HepG2 (cell line): ENCODE results near the gene ACE. TPM values are rescaled to one million over a fixed set of nuclear protein-coding genes. Genes with fewer than 3 reads are reported as not detected.

ENCODE experiments used
- ATF3 ChIP-seq: sonication (generic); formaldehyde crosslinking; IDR thresholded peaks from 2 replicates; pipeline ENCODE4 v1.4.0; 2020; ENCODE audit warnings: missing genetic modification reagents
- GATAD2A ChIP-seq: IDR thresholded peaks from 2 replicates; pipeline ENCODE4 v1.6.1; 2016
- GFI1 ChIP-seq: sonication (generic); formaldehyde crosslinking; IDR thresholded peaks from 2 replicates; pipeline ENCODE4 v1.5.0; 2020; ENCODE audit warnings: missing genetic modification reagents, mild to moderate bottlenecking, borderline replicate concordance
- HDAC1 ChIP-seq: sonication (generic); formaldehyde crosslinking; IDR thresholded peaks from 2 replicates; pipeline ENCODE4 v1.5.1; 2020; ENCODE audit warnings: mild to moderate bottlenecking, missing genetic modification reagents
- HMG20A ChIP-seq: IDR thresholded peaks from 2 replicates; pipeline ENCODE4 v1.6.1; 2016; ENCODE audit warnings: borderline replicate concordance
- HNF4G ChIP-seq, 2 experiments: sonication (generic) in 1 of 2; formaldehyde crosslinking in 1 of 2; IDR thresholded peaks; 2 replicates each; pipeline versions ENCODE4 v1.4.0 to v1.6.1; 2011 to 2020; ENCODE audit warnings: borderline replicate concordance in 2 of 2, low read depth in 2 of 2, mild to moderate bottlenecking in 2 of 2, low read length in 1 of 2, missing genetic modification reagents in 1 of 2, moderate library complexity in 1 of 2
- KDM6A ChIP-seq: IDR thresholded peaks from 2 replicates; pipeline ENCODE4 v1.6.1; 2016; ENCODE audit warnings: low read depth
- NR2F6 ChIP-seq, 2 experiments: IDR thresholded peaks; 2 replicates each; pipeline ENCODE4 v1.6.1; 2016; ENCODE audit warnings: antibody characterized with exemption in 1 of 2, mild to moderate bottlenecking in 1 of 2
- SOX6 ChIP-seq, 2 experiments: fragments of 450-650 bp in 1 of 2; sonication (generic) in 1 of 2; formaldehyde crosslinking in 1 of 2; IDR thresholded peaks; 2 replicates each; pipeline versions ENCODE4 v1.4.0 to v1.6.1; 2017 to 2020; ENCODE audit warnings: antibody characterized with exemption in 1 of 2, mild to moderate bottlenecking in 1 of 2, missing genetic modification reagents in 1 of 2
- USF2 ChIP-seq, 2 experiments: sonication (generic) in 1 of 2; formaldehyde crosslinking in 1 of 2; IDR thresholded peaks; 2 replicates each; pipeline versions ENCODE4 v1.5.1 to v1.6.1; 2011 to 2020; ENCODE audit warnings: borderline replicate concordance in 1 of 2, low read depth in 1 of 2, low read length in 1 of 2, mild to moderate bottlenecking in 1 of 2, missing genetic modification reagents in 1 of 2, moderate library complexity in 1 of 2
- ZNF263 ChIP-seq: sonication (generic); formaldehyde crosslinking; IDR thresholded peaks from 2 replicates; pipeline ENCODE4 v1.4.0; 2020; ENCODE audit warnings: missing genetic modification reagents
- ZNF629 ChIP-seq: sonication (generic); formaldehyde crosslinking; conservative IDR thresholded peaks from 2 replicates; pipeline ENCODE4 v1.5.0; 2020; ENCODE audit warnings: missing genetic modification reagents
- polyA plus RNA-seq, 8 experiments: library from polyadenylated mRNA; depleted of rRNA in 3 of 8; stranded (reverse) in 7 of 8; unstranded in 1 of 8; fragments of >200 nt; fragmentation: Illumina TruSeq in 4 of 8; extraction: Trizol in 4 of 8; gene quantifications; 2 replicates each; pipeline versions ENCODE4 v1.2.1 to v1.2.3, GENCODE V29; 2011 to 2016; ENCODE audit warnings: low read depth in 4 of 8, missing spikeins in 1 of 8, mixed read lengths in 1 of 8; ENCODE audit not compliant: insufficient read depth in 1 of 8
- total RNA-seq, 5 experiments: library from RNA; depleted of rRNA; stranded (reverse); fragments of >200 nt; fragmentation: Illumina TruSeq; extraction: Trizol; gene quantifications; 2 replicates each; pipeline ENCODE4 v1.2.3, GENCODE V29; 2016; ENCODE audit warnings: low read depth in 1 of 5

ACE gene
- total and polyA plus RNA-seq, 2 of the 13 experiments (the other 11 are each of a cell fraction or from before 2014, with no cell fraction given) = 0.08 to 0.13 TPM

DNA sequence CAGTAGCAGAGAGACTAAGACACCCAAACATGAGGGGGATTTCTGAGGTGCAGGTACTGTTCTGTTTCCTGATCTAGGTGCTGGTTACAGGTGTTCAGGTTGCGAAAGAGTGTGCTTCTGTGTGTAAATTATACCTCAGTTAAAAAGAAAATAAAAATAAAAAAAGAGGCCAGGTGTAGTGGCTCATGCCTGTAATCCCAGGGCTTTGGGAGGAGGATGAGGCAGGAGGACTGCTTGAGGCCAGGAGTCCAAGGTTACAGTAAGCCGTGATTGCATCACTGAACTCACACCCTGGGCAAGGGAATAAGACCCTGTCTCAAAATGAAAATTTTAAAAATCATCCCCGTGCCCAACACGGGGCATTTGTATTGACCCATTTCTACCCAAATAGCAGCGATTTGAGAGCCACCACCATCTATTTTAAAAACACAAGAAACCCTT is 70.2 kb downstream of the ACE start (continued):
- no peak for TF ChIP-seq KDM6A (CRISPR knock-in tag)
- no peak for TF ChIP-seq NR2F6 (IDR thresholded peaks at IDR 0.05)
- TF ChIP-seq NR2F6 (CRISPR knock-in tag; IDR thresholded peaks at IDR 0.05) = peak; percentile 42; the same call in 1 of the 2 replicates
- TF ChIP-seq ZNF629 (CRISPR knock-in tag) = peak; percentile 76; the same call in 1 of the 2 replicates
- peak; percentile 19; the same call in 1 of the 2 replicates for TF ChIP-seq ATF3
- no peak for TF ChIP-seq USF2 (IDR thresholded peaks at IDR 0.05; ENCODE audit: low read depth, low read length)
- no peak for TF ChIP-seq USF2 (CRISPR knock-in tag; IDR thresholded peaks at IDR 0.05; ENCODE audit: borderline replicate concordance)
- TF ChIP-seq GFI1 (CRISPR knock-in tag) = peak; percentile 35; the same call in 1 of the 2 replicates
- TF ChIP-seq ZNF263 (CRISPR knock-in tag) = peak; percentile 97
- no peak for TF ChIP-seq SOX6 (IDR thresholded peaks at IDR 0.05)
- TF ChIP-seq SOX6 (CRISPR knock-in tag; IDR thresholded peaks at IDR 0.05) = 0 out of 2 replicates have a peak, but pooled peaks have one; percentile 5
- peak; percentile 36; the same call in 1 of the 2 replicates for TF ChIP-seq HDAC1 (CRISPR knock-in tag)
- peak; percentile 37; the same call in 1 of the 2 replicates for TF ChIP-seq HMG20A
- TF ChIP-seq HNF4G (IDR thresholded peaks at IDR 0.05; ENCODE audit: borderline replicate concordance, low read depth, low read length) = peak; percentile 26; the same call in 1 of the 2 replicates
- TF ChIP-seq HNF4G (CRISPR knock-in tag; IDR thresholded peaks at IDR 0.05; ENCODE audit: borderline replicate concordance, low read depth) = no peak
- TF ChIP-seq GATAD2A (CRISPR knock-in tag) = peak; percentile 72
- TF ChIP-seq, all 625 proteins: peak for 20

Other genes starting within 250 kb of the ACE start
- 3.1 and 6.7 TPM in 2 replicates for gene CYB561, start 30.8 kb upstream of the ACE start, total RNA-seq (2016; rRNA removed; fragmentation: Illumina TruSeq; extraction: Trizol)
- gene CYB561, start 30.8 kb upstream of the ACE start, polyA plus RNA-seq (2011; rRNA removed) = 1.5 and 1.6 TPM in 2 replicates
- gene KCNH6, start 46.3 kb downstream of the ACE start, total RNA-seq (2016; rRNA removed; fragmentation: Illumina TruSeq; extraction: Trizol) = 0.08 and 0.18 TPM in 2 replicates
- 0.05 and 0.18 TPM in 2 replicates for gene KCNH6, start 46.3 kb downstream of the ACE start, polyA plus RNA-seq (2011; rRNA removed)
- 55.2 and 77.5 TPM in 2 replicates for gene DCAF7, start 73.4 kb downstream of the ACE start, total RNA-seq (2016; rRNA removed; fragmentation: Illumina TruSeq; extraction: Trizol)
- gene DCAF7, start 73.4 kb downstream of the ACE start, polyA plus RNA-seq (2011; rRNA removed) = 73.4 and 77.0 TPM in 2 replicates
- gene TACO1, start 123.8 kb downstream of the ACE start, total RNA-seq (2016; rRNA removed; fragmentation: Illumina TruSeq; extraction: Trizol) = 53.6 and 57.6 TPM in 2 replicates
- gene TACO1, start 123.8 kb downstream of the ACE start, polyA plus RNA-seq (2011; rRNA removed) = 33.3 and 34.7 TPM in 2 replicates
- 15.9 and 21.8 TPM in 2 replicates for gene MAP3K3, start 145.4 kb downstream of the ACE start, total RNA-seq (2016; rRNA removed; fragmentation: Illumina TruSeq; extraction: Trizol)
- gene MAP3K3, start 145.4 kb downstream of the ACE start, polyA plus RNA-seq (2011; rRNA removed) = 17.7 and 21.7 TPM in 2 replicates
- gene LIMD2, start 223.1 kb downstream of the ACE start, total RNA-seq (2016; rRNA removed; fragmentation: Illumina TruSeq; extraction: Trizol) = 6.9 and 9.0 TPM in 2 replicates
- 20.8 and 26.5 TPM in 2 replicates for gene LIMD2, start 223.1 kb downstream of the ACE start, polyA plus RNA-seq (2011; rRNA removed)